Uterus (tissue), 4 donors: ENCODE results near the gene RALB. TPM values are rescaled to one million over a fixed set of nuclear protein-coding genes. Genes with fewer than 3 reads are reported as not detected.

ENCODE experiments used
- DNase-seq, 2 donors: peaks; one replicate each; pipeline ENCODE4 v3.0.0-alpha.2; 2019 to 2020
- H3K27ac ChIP-seq, 2 donors: fragments of 200-600 bp; sonication (generic); 1 replicate in 1 of 2; 2 replicates in 1 of 2; pipeline ENCODE4 v1.5.1; 2016 to 2018
- H3K27me3 ChIP-seq, 2 donors: fragments of 200-600 bp; sonication (generic); one replicate each; pipeline ENCODE4 v1.5.1; 2018 to 2019; ENCODE audit warnings: control low read depth in 1 of 2
- H3K36me3 ChIP-seq, 2 donors: fragments of 200-600 bp; sonication (generic); one replicate each; pipeline ENCODE4 v1.5.1; 2019; ENCODE audit warnings: control low read depth in 1 of 2
- H3K4me1 ChIP-seq, 2 donors: fragments of 200-600 bp; sonication (generic); one replicate each; pipeline ENCODE4 v1.5.1; 2018 to 2019; ENCODE audit warnings: control low read depth in 1 of 2
- H3K4me3 ChIP-seq, 2 donors: fragments of 200-600 bp; sonication (generic); 1 replicate in 1 of 2; 2 replicates in 1 of 2; pipeline ENCODE4 v1.5.1; 2018 to 2019; ENCODE audit warnings: mild to moderate bottlenecking in 1 of 2
- H3K9me3 ChIP-seq, 2 donors: fragments of 200-600 bp; sonication (generic); one replicate each; pipeline ENCODE4 v1.5.1; 2019; ENCODE audit warnings: control low read depth in 1 of 2
- POLR2A ChIP-seq, 2 donors: fragments of 450-650 bp; IDR thresholded peaks; one replicate each; pipeline ENCODE4 v1.6.1; 2016; ENCODE audit warnings: antibody characterized with exemption in 2 of 2, mild to moderate bottlenecking in 1 of 2, moderate library complexity in 1 of 2
- intact Hi-C: fragments of 100-400 bp; cut with DNase I; formaldehyde crosslinking; loops from one replicate; pipeline ENCODE4 v1.15.1; 2023; ENCODE audit warnings: low total_unique reads
- total RNA-seq, 4 donors: library from RNA; depleted of rRNA in 3 of 4; stranded (reverse); fragments of >200 nt in 3 of 4; gene quantifications; one replicate each; pipeline versions ENCODE4 v1.1.0 to v1.2.4, GENCODE V29; 2014 to 2023
- TF ChIP-seq, protein P1 (sequence below), 4 experiments: fragments of 200-600 bp in 2 of 4; fragments of 450-650 bp in 2 of 4; sonication (generic) in 2 of 4; IDR thresholded peaks; one replicate each; pipeline ENCODE4 v1.5.1; 2016 to 2019; ENCODE audit warnings: antibody characterized with exemption in 4 of 4, mild to moderate bottlenecking in 2 of 4, moderate library complexity in 1 of 4
- donor health status: DM: yes; HTN: yes; CAD: no.

The RALB gene
- total RNA-seq, 4 donors from 2014 or later = 54.1 to 96.7 (median 78.2) TPM

DNA sequence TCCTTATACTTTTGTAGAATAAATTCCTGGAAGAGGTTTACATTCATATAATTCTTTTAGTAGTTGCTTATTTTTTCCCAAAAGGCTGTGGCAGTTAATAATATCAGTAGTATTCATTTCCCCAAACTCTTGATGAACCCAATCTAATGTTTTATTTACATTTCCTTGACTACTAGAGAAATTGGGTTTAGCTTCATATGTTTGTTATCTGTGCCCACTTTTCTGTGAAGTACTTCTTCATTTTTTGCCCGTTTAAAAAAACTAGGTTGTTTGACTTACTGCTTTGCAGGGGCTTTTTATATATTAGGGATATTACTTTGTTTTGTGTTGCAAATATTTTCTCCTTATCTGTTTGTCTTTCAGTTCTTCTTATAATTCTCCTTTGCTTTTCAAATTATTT is 17.2 kb downstream of the RALB start:
- DNase-seq = no peak
- Histone ChIP-seq H3K4me1 (no peaks in the 10 kb centered on the region), H3K36me3 (no peaks in the 10 kb centered on the region), H3K27me3 (no peaks in the 10 kb centered on the region), H3K9me3 (no peaks in the 10 kb centered on the region), H3K4me3 (no peak overlapping the region), H3K27ac (no peak overlapping the region)
- intact Hi-C loops = no loop called here
- TF ChIP-seq, protein P1, sequence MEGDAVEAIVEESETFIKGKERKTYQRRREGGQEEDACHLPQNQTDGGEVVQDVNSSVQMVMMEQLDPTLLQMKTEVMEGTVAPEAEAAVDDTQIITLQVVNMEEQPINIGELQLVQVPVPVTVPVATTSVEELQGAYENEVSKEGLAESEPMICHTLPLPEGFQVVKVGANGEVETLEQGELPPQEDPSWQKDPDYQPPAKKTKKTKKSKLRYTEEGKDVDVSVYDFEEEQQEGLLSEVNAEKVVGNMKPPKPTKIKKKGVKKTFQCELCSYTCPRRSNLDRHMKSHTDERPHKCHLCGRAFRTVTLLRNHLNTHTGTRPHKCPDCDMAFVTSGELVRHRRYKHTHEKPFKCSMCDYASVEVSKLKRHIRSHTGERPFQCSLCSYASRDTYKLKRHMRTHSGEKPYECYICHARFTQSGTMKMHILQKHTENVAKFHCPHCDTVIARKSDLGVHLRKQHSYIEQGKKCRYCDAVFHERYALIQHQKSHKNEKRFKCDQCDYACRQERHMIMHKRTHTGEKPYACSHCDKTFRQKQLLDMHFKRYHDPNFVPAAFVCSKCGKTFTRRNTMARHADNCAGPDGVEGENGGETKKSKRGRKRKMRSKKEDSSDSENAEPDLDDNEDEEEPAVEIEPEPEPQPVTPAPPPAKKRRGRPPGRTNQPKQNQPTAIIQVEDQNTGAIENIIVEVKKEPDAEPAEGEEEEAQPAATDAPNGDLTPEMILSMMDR (IDR thresholded peaks at IDR 0.05) = no peak
- TF ChIP-seq POLR2A (IDR thresholded peaks at IDR 0.05) = no peak

DNA sequence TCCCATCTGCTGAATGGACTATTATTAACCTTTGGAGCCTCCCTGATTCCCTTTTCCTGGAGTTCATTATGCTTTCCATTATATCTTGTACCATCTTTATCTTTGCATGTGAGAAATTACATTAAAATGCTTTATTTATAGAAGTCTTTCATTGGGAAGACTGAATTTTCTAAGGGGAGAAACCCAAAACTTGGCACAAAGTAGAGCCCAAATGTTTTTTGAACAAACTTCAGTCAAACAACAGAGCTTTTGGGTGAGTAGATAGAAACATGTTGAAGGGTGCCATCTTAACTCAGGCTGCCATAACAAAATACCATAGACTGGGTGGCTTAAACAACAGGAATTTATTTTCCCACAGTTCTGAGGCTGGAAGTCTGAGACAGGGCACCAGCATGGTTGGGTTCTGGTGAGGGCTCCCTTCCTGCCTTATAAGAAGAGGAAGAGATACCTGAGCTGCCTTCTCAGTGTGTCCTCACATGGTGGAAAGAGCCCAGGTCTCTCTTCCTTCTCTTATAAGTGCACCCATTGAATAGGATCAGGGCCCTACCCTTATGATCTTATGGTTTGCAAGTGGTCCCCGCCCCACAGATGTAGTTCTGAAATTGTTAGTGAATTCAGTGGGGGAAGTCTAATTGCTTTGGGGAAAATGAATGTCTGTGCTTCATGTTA is 19.2 kb downstream of the RALB start:
- Histone ChIP-seq H3K27ac (no peak overlapping the region), H3K27me3 (no peaks in the 10 kb centered on the region), H3K4me3 (no peak overlapping the region), H3K36me3 (no peaks in the 10 kb centered on the region), H3K9me3 (no peaks in the 10 kb centered on the region), H3K4me1 (no peaks in the 10 kb centered on the region)
- intact Hi-C loops = no loop called here
- no peak for DNase-seq
- TF ChIP-seq, protein P1 (IDR thresholded peaks at IDR 0.05) = no peak
- TF ChIP-seq POLR2A (IDR thresholded peaks at IDR 0.05) = no peak

DNA sequence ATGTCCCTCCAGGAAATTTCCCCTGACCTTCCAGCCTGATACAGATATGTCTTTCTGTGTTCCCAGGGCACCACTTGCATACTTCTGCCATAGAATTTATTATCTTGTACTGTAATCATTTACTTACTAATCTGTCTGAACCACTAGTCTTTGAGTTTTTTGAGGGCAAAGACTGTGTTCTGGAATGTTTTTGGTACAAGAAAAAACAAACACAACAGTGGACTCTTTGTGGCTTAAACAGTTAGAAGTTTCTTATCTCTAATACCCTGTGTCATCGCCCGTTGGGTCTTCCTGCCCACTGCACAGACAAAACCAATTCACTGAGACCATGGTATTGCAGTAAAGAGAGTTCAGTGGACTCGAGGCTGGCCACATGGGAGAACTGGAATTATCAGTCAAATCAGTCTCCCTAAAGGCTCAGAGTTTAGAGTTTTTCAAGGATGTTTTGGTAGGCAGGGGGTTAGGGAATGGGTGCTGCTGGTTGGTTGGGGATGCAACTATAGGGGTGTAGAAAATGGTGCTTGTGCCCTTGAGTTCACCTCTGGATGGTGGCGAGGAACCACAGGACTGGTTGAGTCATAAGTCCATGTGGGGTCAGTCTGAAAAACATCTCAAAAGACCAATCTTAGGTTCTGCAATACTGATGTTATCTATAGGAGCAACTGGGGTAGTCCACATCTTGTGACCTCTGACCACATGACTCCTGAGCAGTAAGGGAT is 20.3 kb downstream of the RALB start:
- no peaks in the 10 kb centered on the region for H3K4me1 ChIP-seq
- H3K27ac ChIP-seq = no peak overlapping the region
- no peaks in the 10 kb centered on the region for H3K27me3 ChIP-seq
- intact Hi-C loops = no loop called here
- H3K4me3 ChIP-seq = no peak overlapping the region
- no peak for DNase-seq
- no peaks in the 10 kb centered on the region for H3K9me3 ChIP-seq
- TF ChIP-seq, protein P1 (IDR thresholded peaks at IDR 0.05) = no peak
- no peak for TF ChIP-seq POLR2A (IDR thresholded peaks at IDR 0.05)
- no peaks in the 10 kb centered on the region for H3K36me3 ChIP-seq

DNA sequence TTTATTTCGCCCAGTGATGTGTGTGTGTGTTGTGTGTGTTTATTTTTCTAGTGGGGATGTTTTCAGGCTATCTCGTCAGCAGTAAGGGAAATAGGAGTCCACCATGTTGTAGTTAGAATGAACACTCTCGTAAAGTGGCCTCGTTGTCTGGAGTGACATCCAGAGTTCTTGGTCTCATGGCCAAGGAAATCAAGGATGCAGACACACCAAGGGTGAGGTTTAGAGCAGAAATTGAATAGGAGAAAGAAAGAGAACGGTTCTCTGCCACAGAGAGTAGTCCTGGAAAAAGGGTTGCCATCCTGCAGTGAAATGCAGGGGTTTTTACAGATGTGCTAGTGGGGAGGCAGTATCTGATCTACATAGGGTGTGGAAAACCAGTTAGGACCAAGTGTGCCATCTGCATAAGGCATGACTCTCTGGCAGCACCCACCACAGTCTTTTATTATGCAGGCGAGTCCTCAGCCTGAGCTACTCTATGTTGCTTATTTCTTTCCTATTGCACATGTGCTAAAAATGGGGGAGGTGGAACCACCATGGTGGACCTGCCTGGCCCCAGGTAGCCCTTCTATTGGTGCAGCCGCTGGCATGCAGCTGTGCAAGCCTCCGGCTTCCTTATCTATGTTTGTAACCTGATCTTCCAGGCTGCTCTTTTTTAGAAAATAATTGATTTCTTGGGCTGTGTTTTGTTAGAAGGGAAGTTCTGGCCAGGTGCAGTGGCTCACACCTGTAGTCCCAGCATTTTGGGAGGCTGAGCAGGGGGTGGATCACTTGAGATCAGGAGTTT is 23.2 kb downstream of the RALB start:
- Histone ChIP-seq H3K27ac (no peak overlapping the region), H3K4me1 (no peaks in the 10 kb centered on the region), H3K9me3 (no peaks in the 10 kb centered on the region), H3K36me3 (no peaks in the 10 kb centered on the region), H3K4me3 (no peak overlapping the region), H3K27me3 (no peaks in the 10 kb centered on the region)
- DNase-seq = no peak
- TF ChIP-seq POLR2A (IDR thresholded peaks at IDR 0.05) = no peak
- TF ChIP-seq, protein P1 (IDR thresholded peaks at IDR 0.05) = no peak
- intact Hi-C loops = no loop called here
